Activated naive CD4-positive, alpha-beta T cell treated with anti-CD3 and anti-CD28 coated beads, Interleukin-2, amount 10 ng/mL, durations not matched to agents 5 hours and 36 hours (primary cell): Measurements from ENCODE around the gene CYTH4. TPM values are rescaled to one million over a fixed set of nuclear protein-coding genes. Genes with fewer than 3 reads are reported as not detected.

ENCODE experiments used
- total RNA-seq, 2 experiments: library from RNA; stranded (reverse); gene quantifications; one replicate each; pipeline ENCODE4 v1.2.3, GENCODE V29; 2021

The CYTH4 gene
- total RNA-seq = 100 to 1,000 TPM; 105 to 113 TPM

GRCh38 chr22:37282385-37282677 is at the start of gene CYTH4:
TSS of gene CYTH4 (plus strand) at chr22:37282508. CDS start at chr22:37282570, 62 bp downstream.

GRCh38 chr22:37244114-37244921 is 38.0 kb upstream of the CYTH4 start, which contains the start of gene RAC2:
TSS of gene RAC2 (minus strand) at chr22:37244269. CDS start at chr22:37244148, 121 bp downstream.

Other genes starting within 250 kb of the CYTH4 start
- gene KCTD17, start 230.8 kb upstream of the CYTH4 start, total RNA-seq = 10 to 100 TPM; 23.2 to 27.5 TPM
- under 1 TPM; 0.53 to 0.65 TPM for gene TMPRSS6, start 172.8 kb upstream of the CYTH4 start, total RNA-seq
- 100 to 1,000 TPM; 120 to 130 TPM for gene IL2RB, start 132.6 kb upstream of the CYTH4 start, total RNA-seq
- gene C1QTNF6, start 94.3 kb upstream of the CYTH4 start, total RNA-seq = 10 to 100 TPM in 1 of 2 experiments, 1 to 10 TPM in 1; 9.8 to 11.2 TPM
- 10 to 100 TPM in 1 of 2 experiments, 1 to 10 TPM in 1; 9.1 to 10.7 TPM for gene SSTR3, start 70.0 kb upstream of the CYTH4 start, total RNA-seq
- gene RAC2, start 38.2 kb upstream of the CYTH4 start, total RNA-seq = 100 to 1,000 TPM; 967 to 987 TPM
- gene ELFN2, start 145.0 kb downstream of the CYTH4 start, total RNA-seq = under 1 TPM; 0.28 to 0.53 TPM
- 100 to 1,000 TPM; 213 to 218 TPM for gene MFNG, start 203.9 kb downstream of the CYTH4 start, total RNA-seq
- not detected for gene CARD10, start 236.9 kb downstream of the CYTH4 start, total RNA-seq